Measurements from ENCODE around the gene ACAT1.
"Not testable (repeated sequence)": the region's sequence is repeated elsewhere in the genome, so short reads cannot be mapped to it uniquely, and the experiment has no call there.

The ACAT1 gene

DNA sequence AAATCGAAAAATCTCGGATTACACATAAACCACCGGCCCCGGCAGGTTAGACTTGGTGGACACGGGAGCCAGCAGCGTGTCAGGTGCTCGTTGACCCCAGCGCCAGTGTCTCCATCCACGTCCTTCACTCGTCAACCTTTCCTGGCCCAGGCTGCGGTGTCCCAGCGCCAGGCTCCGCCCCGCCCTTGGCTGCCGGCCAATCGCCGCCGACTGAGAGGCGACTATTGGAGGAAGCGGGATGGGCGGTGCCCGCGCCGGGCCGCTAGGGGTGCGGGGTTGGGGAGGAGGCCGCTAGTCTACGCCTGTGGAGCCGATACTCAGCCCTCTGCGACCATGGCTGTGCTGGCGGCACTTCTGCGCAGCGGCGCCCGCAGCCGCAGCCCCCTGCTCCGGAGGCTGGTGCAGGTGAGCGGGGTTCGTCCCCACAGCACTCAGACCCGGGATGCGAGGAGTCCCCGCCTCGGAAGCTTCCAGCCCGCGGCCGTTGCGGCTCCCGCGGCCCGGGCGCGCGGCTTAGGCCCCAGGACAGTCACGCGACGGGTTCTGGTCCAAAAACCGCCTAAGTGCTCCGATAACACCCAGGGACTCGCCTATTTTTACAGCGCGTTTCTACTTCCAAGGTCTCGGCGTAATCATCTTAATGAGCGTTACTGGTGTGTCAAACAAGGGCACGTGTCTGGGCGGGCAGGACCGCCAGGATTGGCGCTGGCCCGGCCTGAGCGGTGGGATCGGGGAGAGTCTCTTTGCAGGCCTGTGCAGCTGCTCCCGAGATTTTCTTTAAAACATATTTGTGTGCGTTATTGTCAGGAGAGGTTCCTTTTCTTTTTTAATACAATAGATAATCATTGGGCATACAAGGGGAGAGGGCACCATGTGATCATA is at the start of gene ACAT1:
TSS of gene ACAT1 (plus strand) at position 294 of the 882 bp plus-strand sequence. CDS start at position 334, 40 bp downstream.
- peak; percentile 97 for DNase-seq

- no peak for DNase-seq
Observed at GRCh38 chr11:108084811-108085210, 36.6 kb upstream of the ACAT1 start.

DNA sequence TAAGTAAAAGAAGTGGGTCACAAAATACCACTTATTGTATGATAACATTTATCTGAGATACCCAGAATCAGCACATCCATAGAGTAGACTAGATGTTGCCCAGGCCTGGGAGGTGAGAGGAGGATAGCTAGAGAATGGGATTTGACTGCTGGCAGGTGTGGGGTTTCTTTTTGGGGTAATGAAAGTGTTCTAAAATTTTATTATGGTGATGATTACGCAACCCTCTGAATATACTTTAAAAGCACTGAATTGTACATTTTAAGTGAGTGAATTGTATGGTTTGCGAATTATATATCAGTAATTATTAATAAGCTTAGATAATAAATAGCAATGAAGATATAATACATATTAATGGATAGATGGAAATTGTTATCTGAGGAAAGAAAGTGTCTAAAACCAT is 35.7 kb upstream of the ACAT1 start:
- DNase-seq: no peak

GRCh38 chr11:108092134-108092533 is 29.2 kb upstream of the ACAT1 start:
- no peak for DNase-seq

DNA sequence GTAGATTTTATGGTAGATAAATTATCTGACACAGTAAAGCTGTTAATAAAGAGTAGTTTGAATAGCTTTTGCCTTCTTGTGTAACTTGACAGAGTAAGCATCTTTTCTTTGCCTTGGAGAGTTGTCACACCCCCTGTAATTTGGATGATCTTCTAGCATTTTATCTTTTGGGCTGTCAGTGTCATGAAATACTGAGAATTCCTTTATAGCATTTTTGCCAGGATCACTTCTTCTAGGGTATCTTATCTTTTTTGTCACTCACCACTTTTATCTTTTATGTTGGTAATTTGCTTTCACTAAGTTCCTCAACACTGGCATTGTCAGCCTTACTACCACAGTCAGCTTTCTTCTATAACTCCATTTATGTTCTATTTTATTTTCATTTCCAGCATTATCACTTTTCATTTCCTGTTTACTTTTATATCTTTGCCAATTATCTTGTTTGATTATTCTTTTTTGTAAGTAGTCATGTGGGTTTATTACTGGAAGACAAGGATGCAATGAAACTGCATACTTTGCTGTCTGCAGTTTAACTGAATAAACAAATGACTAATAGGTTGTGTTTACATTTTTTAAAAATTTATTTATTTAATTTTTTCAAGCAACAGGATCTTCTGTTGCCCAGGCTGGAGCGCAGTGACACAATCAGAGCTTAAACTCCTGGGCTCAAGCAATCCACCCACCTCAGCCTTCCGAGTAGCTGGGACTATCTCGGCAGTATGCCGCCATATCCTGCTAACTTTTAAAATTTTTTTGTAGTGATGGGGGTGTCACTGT is 28.1 kb upstream of the ACAT1 start:
- DNase-seq: no peak

GRCh38 chr11:108097179-108097578 is 24.2 kb upstream of the ACAT1 start:
- DNase-seq: no peak

DNA sequence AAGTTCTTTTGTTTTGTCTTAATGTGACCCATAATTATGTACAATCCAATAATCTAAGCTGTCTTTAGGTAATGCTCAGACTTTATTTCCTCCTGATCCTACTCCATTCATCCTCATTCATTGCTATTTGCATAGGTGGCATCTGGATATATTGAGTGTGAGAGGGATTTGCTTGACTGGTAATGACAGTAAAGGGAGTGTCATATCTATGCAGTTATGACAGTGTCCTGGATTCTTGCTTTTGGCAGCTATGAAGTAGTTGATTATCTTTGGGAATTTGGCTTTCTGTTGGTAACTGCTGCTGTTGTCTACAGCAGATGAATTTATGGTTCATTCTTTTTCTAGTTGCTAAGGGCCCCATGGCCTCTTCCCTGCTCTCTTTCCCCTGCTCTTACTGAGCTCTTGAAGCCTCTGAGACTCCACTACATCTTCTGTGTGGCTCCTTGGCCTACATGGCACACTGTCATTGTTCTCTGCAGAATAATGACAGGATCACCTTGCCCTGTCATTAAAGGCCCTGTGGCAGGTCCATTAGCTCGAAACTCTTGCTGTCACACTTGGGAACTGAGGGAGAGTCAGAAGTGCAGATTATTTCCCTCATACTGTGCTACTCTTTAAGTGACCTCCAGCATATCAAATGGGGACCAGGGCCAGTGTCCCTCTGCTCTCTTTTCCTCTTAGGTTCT is 20.1 kb upstream of the ACAT1 start:
- no peak for DNase-seq

DNA sequence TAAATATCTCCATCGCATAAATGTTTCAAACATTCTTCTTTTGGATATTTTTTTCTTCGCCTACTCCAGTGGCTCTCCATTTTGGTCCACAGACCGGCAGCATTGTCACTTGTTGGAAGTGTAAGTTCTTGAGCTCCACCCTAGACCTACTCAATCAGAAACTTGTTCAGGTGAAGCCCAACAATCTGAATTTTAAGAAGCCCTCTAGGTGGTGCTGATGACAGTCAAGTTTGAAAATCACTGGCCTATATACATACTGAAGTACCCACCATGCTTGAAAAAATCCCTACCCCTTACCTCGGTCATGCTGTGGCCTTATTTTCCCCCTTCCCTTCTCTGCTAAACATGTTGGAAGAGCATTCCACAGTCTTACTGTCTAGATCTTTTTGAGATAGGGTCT is 10.2 kb upstream of the ACAT1 start:
- DNase-seq: no peak

- DNase-seq: no peak
Observed at GRCh38 chr11:108112057-108112456, 9.3 kb upstream of the ACAT1 start.

- no peak for DNase-seq
Observed at GRCh38 chr11:108115500-108116140, 5.7 kb upstream of the ACAT1 start.

- no peak for DNase-seq
Observed at GRCh38 chr11:108117746-108118371, 3.5 kb upstream of the ACAT1 start.

DNA sequence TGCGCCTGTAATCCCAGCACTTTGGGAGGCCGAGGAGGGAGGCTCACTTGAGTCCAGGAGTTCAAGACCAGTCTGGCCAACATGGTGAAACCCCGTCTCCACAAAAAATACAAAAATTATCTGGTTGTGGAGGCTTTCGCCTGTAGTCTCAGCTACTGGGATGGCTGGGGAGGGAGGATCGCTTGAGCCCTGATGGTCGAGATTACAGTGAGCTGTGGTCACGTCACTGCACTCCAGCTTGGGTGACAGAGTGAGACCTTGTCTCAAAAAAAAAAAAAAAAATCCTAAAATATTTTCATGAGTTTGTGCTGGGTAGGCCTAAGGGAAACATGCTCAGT is 462 bp upstream of the ACAT1 start:
- not testable (repeated sequence) for DNase-seq

DNA sequence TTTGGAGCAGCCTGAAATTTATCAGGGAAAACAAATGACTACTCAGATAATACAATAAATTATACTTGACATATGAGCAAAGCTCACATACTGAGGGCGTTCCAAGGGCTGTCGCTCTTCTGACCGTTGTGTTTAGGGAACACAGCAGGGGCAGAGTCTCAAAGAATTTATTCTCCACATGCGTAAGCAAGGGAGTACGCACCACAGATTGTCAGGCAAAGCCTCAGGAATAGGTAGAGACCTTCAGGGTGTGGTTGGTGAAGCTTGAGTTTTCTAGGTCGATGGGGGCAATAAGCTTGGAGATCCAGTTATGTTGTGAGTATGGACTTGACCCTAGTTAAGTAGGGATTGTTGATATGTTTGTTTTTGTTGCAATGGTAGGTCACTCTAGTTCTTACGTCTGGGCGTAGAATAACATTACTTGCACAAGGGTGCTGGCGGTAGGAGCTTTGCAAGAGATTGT is 830 bp downstream of the ACAT1 start:
- no peak for DNase-seq

- DNase-seq: no peak
Observed at GRCh38 chr11:108125096-108125495, 3.7 kb downstream of the ACAT1 start.

DNA sequence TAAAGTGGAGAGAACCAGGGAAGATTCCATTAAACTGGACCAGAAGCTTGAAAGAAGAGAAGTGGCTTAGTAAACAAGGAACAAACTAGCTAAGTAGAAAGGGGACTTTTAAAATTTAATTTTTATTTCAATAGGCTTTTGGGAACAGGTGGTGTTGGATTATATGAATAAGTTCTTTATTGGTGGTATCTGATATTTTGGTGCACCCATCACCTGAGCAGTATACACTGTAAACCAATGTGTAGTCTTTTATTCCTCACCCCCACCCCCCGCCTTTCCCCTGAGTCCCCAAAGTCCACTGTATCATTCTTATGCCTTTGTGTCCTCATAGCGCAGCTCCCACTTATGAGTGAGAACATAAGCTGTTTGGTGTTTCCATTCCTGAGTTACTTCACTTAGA is 7.4 kb downstream of the ACAT1 start:
- no peak for DNase-seq

DNA sequence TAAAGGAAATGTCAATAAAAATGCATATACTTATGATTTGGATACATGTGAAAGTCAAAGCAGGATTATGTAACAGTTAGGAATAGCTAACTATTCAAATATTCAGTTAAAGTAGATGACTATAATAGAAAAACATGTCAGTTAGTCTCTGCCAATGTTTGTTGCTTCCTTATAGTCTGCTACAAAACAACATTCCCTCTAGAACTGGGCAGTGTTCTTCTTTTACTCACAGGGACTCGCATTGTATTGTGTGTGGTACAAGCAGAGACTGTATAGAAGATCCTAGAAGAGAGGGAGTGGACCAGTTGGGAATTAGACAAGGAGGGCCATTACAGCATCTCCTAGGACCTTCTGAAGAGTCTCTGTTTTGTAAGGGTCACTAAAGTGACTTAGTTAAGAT is 10.6 kb downstream of the ACAT1 start:
- DNase-seq: no peak

GRCh38 chr11:108132993-108133538 is 11.7 kb downstream of the ACAT1 start:
- DNase-seq: not testable (repeated sequence)

DNA sequence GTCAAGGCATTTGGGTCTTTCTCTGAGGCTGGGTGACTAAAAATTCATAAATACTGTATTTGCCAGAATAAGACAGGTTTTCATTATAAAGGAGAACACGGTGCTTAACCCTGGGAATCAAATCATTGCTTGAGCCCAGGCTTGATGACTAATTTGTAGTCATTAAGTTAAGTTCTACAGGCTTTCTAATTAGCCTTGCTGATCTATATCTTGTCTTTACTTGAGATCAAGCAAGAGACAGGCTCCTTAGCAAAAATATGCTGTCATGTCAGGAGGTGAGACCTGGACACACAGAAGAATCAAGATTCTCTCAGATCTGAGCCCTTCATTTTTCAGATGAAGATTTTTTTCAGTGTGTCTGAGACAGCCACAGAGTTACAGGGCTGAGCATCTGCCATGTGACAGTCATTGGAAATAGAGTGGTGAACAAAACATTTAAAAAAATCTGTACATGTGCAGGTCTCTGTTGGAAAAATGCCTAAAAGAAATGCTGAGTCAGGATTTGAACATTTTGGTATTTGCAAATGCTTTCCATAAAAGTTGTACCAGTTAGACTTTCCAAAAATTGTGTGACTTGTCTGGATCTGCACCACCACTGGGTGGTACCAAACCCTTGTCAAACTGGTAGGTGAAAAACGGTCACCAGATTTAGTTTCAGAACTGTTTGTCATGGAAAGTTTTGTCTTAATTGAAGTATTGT is 14.6 kb downstream of the ACAT1 start:
- DNase-seq: peak; percentile 32

GRCh38 chr11:108137212-108137611 is 15.8 kb downstream of the ACAT1 start:
- no peak for DNase-seq

- no peak for DNase-seq
Observed at GRCh38 chr11:108142304-108142703, 20.9 kb downstream of the ACAT1 start.

DNA sequence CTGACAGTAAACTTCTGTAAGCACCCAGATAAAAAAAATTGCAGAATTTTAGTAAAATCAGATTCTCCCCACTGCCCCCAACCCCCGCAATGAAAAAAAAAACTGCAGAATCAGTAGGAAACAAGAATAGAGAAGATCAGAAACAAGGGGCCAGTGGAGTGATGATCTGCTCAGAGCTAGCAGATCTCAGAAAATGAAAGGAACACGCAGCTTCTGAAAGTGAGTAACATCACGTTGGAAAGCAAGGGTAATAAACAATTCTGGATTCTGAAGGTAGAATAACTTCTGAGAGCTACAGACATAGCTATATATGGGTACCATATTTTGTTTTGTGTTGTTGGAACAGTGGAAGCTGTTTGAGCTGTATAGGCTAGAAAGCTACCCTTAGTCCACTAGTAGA is 23.2 kb downstream of the ACAT1 start:
- DNase-seq: no peak

DNA sequence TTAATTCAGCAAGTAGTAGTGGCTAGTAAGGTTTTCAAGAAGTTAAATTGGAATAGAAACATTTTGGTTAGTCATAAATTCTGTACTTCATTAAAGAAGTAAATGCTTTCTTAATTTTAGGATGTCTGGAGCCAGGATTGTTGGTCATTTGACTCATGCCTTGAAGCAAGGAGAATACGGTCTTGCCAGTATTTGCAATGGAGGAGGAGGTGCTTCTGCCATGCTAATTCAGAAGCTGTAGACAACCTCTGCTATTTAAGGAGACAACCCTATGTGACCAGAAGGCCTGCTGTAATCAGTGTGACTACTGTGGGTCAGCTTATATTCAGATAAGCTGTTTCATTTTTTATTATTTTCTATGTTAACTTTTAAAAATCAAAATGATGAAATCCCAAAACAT is 25.8 kb downstream of the ACAT1 start:
- DNase-seq: no peak

Data from activated CD8-positive, alpha-beta memory T cell treated with anti-CD3 and anti-CD28 coated beads, Interleukin-2, amount 50 U/mL, for 4 hours (primary cell).